RWPE2 (cell line): ENCODE measurements around the gene SCN5A.

Experiments used
- ATAC-seq: fragments of 200-7000 bp; cut with Tn5 transposase; 3 replicates; pipeline ENCODE4 v1.9.1; 2021; ENCODE audit warnings: low read depth
- DNase-seq: peaks from one replicate; pipeline ENCODE4 v3.0.0-alpha.2; 2020; ENCODE audit warnings: low spot score
- H3K27ac ChIP-seq: fragments of 450-650 bp; 2 replicates; pipeline ENCODE4 v1.5.1; 2017; ENCODE audit warnings: mild to moderate bottlenecking; ENCODE audit not compliant: poor library complexity, severe bottlenecking
- H3K27me3 ChIP-seq: fragments of 250-450 bp; sonication (Bioruptor Pico); 2 replicates; pipeline ENCODE4 v1.5.1; 2021; ENCODE audit warnings: mild to moderate bottlenecking, moderate library complexity; ENCODE audit not compliant: insufficient read depth, poor library complexity, severe bottlenecking
- H3K36me3 ChIP-seq: fragments of 250-450 bp; sonication (Bioruptor Pico); 2 replicates; pipeline ENCODE4 v1.5.1; 2020; ENCODE audit warnings: low read depth, mild to moderate bottlenecking, moderate library complexity
- H3K4me1 ChIP-seq: fragments of 250-450 bp; sonication (Bioruptor Pico); 2 replicates; pipeline ENCODE4 v1.5.1; 2021; ENCODE audit warnings: mild to moderate bottlenecking, moderate library complexity; ENCODE audit not compliant: insufficient read depth, poor library complexity, severe bottlenecking
- H3K4me3 ChIP-seq: fragments of 250-450 bp; sonication (Bioruptor Pico); 2 replicates; pipeline ENCODE4 v1.5.1; 2021; ENCODE audit warnings: mild to moderate bottlenecking, moderate library complexity; ENCODE audit not compliant: severe bottlenecking
- H3K9me3 ChIP-seq: fragments of 250-450 bp; sonication (Bioruptor Pico); 2 replicates; pipeline ENCODE4 v1.5.1; 2021; ENCODE audit warnings: mild to moderate bottlenecking, moderate library complexity; ENCODE audit not compliant: severe bottlenecking
- TF ChIP-seq, protein P1 (sequence below): fragments of 450-650 bp; IDR thresholded peaks from one replicate; pipeline ENCODE4 v1.5.1; 2017; ENCODE audit warnings: mild to moderate bottlenecking, moderate library complexity; ENCODE audit not compliant: poor library complexity, severe bottlenecking

SCN5A gene

DNA sequence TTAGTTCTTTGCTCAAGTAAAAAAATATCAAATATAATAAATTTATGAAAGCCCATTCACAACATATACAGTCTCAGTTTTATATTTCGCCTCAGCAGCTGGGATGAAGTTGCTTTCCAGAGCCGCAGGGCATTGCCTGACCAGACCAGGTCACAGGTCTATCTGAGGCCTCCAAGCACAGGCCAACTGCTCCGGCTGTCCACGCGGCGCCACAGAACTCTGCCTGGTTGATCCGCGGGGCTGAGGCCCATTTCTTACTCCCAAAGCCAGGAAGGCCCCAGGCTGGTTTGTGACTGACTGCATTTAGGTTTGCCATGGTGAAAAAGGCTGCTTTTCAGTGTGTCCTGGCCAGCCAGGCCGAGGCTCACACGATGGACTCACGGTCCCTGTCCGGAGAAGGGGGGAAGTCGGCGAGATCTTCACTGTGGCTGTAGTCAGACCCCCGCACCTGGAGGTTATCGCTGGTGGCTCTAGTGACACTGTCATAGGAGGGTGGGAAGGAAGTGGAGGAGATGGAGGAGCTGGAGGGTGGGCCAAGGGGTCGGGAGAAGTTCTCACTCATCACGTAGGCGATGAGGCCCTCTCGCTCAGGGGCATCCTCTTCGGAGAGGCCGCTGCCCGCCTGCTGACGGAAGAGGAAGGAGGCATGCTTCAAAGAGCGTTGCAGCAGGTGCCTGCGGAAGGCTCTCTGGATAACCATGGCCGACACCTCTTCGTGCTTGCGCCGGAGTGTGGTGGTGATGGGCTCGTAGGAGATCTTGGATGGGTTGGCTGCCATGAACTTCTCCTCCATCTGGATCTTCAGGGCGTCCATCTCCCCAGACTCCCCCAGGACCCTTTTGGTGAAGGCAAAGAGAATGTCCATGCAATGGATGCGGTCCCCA, 99.3 kb downstream of the SCN5A start:
- Histone ChIP-seq H3K27me3 (no peaks in the 10 kb centered on the region), H3K4me3 (no peak overlapping the region), H3K27ac (no peak overlapping the region), H3K4me1 (no peaks in the 10 kb centered on the region), H3K9me3 (no peaks in the 10 kb centered on the region), H3K36me3 (no peaks in the 10 kb centered on the region)
- no peak for DNase-seq
- no peak for ATAC-seq
- TF ChIP-seq, protein P1, sequence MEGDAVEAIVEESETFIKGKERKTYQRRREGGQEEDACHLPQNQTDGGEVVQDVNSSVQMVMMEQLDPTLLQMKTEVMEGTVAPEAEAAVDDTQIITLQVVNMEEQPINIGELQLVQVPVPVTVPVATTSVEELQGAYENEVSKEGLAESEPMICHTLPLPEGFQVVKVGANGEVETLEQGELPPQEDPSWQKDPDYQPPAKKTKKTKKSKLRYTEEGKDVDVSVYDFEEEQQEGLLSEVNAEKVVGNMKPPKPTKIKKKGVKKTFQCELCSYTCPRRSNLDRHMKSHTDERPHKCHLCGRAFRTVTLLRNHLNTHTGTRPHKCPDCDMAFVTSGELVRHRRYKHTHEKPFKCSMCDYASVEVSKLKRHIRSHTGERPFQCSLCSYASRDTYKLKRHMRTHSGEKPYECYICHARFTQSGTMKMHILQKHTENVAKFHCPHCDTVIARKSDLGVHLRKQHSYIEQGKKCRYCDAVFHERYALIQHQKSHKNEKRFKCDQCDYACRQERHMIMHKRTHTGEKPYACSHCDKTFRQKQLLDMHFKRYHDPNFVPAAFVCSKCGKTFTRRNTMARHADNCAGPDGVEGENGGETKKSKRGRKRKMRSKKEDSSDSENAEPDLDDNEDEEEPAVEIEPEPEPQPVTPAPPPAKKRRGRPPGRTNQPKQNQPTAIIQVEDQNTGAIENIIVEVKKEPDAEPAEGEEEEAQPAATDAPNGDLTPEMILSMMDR: no peak

DNA sequence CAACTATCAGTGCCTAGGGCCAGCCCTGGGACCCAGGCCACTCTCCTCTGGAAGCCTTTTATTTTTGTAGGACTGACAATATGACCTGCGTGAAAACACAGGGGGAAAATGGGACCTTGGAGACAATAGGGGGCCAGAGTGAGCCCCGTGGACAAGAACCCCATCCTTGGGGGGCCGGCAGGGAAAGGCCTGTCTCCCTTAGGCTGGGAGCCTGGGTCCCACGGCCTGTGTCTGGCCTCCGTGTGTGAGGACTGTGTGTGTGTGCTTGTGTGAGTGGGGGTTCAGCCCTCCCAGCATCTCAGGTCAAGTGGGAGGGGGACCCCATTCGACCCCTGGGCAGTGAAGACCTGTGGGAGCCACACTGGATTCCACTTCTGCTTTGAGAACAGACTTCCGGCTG, 100.0 kb downstream of the SCN5A start:
- ATAC-seq: no peak

DNA sequence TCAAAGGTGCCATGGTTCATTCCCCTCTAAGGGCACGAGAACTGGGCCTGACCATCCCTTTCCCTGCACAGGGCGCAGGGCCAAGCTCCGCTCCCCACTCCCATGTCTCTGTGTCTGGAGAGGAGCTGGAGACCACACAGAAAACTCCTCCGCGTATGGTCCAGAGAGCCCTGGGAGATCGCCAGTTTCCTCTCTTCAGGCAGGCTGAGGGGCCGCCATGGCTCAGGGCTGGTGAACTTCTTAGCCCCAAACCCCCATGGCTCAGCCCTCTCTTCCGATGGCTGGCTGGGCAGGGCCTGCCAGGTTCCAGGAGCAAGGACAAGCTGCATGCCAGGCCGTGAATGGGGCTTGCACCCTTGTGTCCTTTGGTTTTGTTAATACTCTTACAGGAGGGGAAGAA, 100.4 kb downstream of the SCN5A start:
- ATAC-seq: no peak
- no peak overlapping the region for H3K4me3 ChIP-seq
- no peak for DNase-seq
- no peak overlapping the region for H3K27ac ChIP-seq
- TF ChIP-seq, protein P1: no peak
- H3K4me1 ChIP-seq: no peaks in the 10 kb centered on the region
- no peaks in the 10 kb centered on the region for H3K36me3 ChIP-seq
- no peaks in the 10 kb centered on the region for H3K27me3 ChIP-seq
- no peaks in the 10 kb centered on the region for H3K9me3 ChIP-seq

More for the DNA sequence above, 100.0 kb downstream of the SCN5A start:
- H3K27ac ChIP-seq: no peak overlapping the region
- no peak overlapping the region for H3K4me3 ChIP-seq
- DNase-seq: no peak
- no peaks in the 10 kb centered on the region for H3K4me1 ChIP-seq
- no peaks in the 10 kb centered on the region for H3K36me3 ChIP-seq
- TF ChIP-seq, protein P1: no peak
- H3K9me3 ChIP-seq: no peaks in the 10 kb centered on the region
- H3K27me3 ChIP-seq: no peaks in the 10 kb centered on the region

DNA sequence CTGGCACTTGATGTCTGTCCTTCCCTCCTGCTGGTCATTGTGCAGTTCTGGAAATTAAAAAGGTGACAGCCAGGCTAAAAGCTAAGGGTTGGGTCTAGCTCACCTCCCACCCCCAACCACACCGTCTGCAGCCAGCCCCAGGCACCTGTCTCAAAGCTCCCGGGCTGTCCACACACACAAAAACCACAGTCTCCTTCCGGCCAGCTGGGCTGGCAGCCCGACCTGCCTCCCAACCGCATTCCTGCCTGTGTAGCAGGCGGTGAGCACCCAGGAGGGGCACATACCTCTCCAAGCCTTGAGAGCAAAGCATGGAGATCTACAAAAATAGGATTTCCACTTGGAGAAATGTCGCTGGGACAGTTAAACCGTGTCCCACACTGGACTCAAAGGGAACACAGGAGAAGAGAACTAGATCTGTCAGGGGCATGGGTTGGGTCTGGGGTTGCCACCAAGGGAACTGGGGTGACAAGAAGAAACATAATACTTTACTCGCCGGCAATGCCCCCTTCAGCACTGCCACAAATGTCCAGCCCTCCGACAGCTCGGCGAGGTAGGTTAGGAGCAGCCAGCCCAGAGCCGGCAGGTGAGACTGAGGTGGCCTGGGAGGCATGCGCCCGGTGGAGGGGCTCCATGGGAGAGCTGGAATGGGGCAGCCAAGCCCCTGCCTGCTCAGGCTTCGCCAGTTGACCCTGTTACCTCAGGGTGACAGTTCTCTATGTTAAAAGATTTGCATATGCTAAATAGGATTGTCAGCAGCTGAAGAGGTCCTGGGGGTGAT, 101.1 kb downstream of the SCN5A start:
- H3K9me3 ChIP-seq: no peaks in the 10 kb centered on the region
- H3K27me3 ChIP-seq: no peaks in the 10 kb centered on the region
- no peak overlapping the region for H3K4me3 ChIP-seq
- DNase-seq (no peak), ATAC-seq (peak; percentile 75)
- no peaks in the 10 kb centered on the region for H3K4me1 ChIP-seq
- TF ChIP-seq, protein P1: no peak
- H3K27ac ChIP-seq: no peak overlapping the region
- no peaks in the 10 kb centered on the region for H3K36me3 ChIP-seq
